ENCODE results near the gene TERF2IP. TPM values are rescaled to one million over a fixed set of nuclear protein-coding genes. Genes with fewer than 3 reads are reported as not detected.

TERF2IP gene
- total RNA-seq, 2 experiments from 2014 or later = 41.6 to 64.3 TPM

DNA sequence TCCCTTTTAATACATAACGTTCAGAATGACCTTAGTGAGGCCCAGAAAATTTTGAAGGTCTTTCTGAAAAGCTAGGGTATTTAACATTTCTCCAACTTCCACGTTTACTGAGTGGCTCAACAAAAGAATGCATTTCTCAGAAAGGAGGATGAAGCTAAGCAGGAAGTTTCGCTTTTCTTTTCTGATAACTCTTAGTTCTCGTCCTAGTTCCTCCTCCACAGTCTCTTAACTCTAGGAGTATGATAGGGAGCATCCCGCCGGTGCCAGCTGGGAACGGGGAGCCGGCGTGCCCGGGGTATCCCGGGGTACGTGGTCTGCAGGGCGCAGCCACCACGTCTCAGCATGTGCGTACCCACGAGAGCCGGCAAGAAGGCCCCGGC, 471 bp upstream of the TERF2IP start:
- H3K4me1 ChIP-seq (ENCODE audit: insufficient read depth, low read length, poor library complexity, severe bottlenecking) = peaks cover 51% of the 10 kb centered on the region
- H3K9me2 ChIP-seq (ENCODE audit: insufficient read depth, low read length) = no peaks in the 10 kb centered on the region
- peaks cover 50% of the 10 kb centered on the region for H4K20me1 ChIP-seq (ENCODE audit: insufficient read depth, low read length)
- no peaks in the 10 kb centered on the region for H3K9me3 ChIP-seq (ENCODE audit: low read length)
- peak overlapping the region; percentile 87 for H3K4me2 ChIP-seq (ENCODE audit: low read length)
- intact Hi-C loops (cut with micrococcal nuclease; ENCODE audit: unreplicated experiment) = loop anchor here (1.0 to 5.0 kb wide), 4 partner anchors 24 to 1543 kb away; partner anchors contain the start of genes ADAT1 and TMEM170A
- no peak for TF ChIP-seq EZH2phosphoT487 (IDR thresholded peaks at IDR 0.05; ENCODE audit: borderline replicate concordance, low read depth, low read length)
- TF ChIP-seq, protein P1, sequence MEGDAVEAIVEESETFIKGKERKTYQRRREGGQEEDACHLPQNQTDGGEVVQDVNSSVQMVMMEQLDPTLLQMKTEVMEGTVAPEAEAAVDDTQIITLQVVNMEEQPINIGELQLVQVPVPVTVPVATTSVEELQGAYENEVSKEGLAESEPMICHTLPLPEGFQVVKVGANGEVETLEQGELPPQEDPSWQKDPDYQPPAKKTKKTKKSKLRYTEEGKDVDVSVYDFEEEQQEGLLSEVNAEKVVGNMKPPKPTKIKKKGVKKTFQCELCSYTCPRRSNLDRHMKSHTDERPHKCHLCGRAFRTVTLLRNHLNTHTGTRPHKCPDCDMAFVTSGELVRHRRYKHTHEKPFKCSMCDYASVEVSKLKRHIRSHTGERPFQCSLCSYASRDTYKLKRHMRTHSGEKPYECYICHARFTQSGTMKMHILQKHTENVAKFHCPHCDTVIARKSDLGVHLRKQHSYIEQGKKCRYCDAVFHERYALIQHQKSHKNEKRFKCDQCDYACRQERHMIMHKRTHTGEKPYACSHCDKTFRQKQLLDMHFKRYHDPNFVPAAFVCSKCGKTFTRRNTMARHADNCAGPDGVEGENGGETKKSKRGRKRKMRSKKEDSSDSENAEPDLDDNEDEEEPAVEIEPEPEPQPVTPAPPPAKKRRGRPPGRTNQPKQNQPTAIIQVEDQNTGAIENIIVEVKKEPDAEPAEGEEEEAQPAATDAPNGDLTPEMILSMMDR (conservative IDR thresholded peaks at IDR 0.05; ENCODE audit: low read length) = no peak
- peak; percentile 9 for DNase-seq (ENCODE audit: low spot score)
- ChIA-PET CTCF (ENCODE audit: unreplicated experiment) (interaction anchor here (0.8 to 1.2 kb wide), 2 partner anchors 83 to 117 kb away, joined by 3 to 6 read pairs; no protein-coding TSS in a partner anchor), POLR2A (interaction anchor here (0.6 to 3.2 kb wide), 11 partner anchors 8 to 117 kb away, joined by 3 to 21 read pairs (median 6); partner anchors contain the start of genes ADAT1 and GABARAPL2)
- peak overlapping the region; percentile 82 for H3K27ac ChIP-seq (ENCODE audit: low read depth, low read length, poor library complexity, severe bottlenecking)
- H3K36me3 ChIP-seq (ENCODE audit: insufficient read depth, low read length) = peaks cover 58% of the 10 kb centered on the region
- H3K79me2 ChIP-seq (ENCODE audit: insufficient read depth, low read depth, low read length) = peaks cover 95% of the 10 kb centered on the region
- BruUV-seq (replicated peaks) = TSS peak; percentile 74
- peak overlapping the region; percentile 69; the same call in 1 of the 2 replicates for H2AFZ ChIP-seq (ENCODE audit: low read length)
- H3K4me3 ChIP-seq (ENCODE audit: low read depth, low read length, poor library complexity, severe bottlenecking) = peak overlapping the region; percentile 88

DNA sequence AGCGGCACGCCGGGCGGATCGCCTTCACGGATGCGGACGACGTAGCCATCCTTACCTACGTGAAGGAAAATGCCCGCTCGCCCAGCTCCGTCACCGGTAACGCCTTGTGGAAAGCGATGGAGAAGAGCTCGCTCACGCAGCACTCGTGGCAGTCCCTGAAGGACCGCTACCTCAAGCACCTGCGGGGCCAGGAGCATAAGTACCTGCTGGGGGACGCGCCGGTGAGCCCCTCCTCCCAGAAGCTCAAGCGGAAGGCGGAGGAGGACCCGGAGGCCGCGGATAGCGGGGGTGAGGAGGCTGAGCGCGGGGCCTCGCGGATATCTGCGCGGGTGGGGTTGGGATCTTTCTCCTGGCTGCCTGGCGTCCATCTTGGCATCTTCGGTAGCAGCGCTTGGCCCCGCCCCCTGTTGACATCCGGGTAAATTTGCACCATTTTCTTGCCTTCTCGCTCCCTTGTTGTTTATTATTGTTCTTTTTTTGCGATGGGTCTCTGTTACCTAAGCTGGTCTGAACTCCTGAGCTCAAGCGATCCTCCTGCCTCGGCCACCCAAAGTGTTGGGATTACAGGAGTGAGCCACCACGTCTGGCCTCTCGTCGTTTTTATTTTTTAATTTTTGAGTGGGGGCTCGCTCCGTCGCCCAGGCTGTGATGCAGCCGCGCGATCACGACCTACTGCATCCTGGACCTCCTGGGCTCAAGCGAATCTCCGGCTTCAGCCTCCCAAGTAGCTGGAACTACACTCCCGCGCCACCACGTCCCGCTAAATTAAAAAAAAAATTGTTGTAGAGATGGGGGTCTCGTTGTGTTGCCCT, 898 bp downstream of the TERF2IP start:
- peaks cover 65% of the 10 kb centered on the region for H3K4me1 ChIP-seq (ENCODE audit: insufficient read depth, low read length, poor library complexity, severe bottlenecking)
- no peak for TF ChIP-seq EZH2phosphoT487 (IDR thresholded peaks at IDR 0.05; ENCODE audit: borderline replicate concordance, low read depth, low read length)
- TF ChIP-seq, protein P1 (conservative IDR thresholded peaks at IDR 0.05; ENCODE audit: low read length) = no peak
- peak overlapping the region; percentile 39; the same call in 1 of the 2 replicates for H2AFZ ChIP-seq (ENCODE audit: low read length)
- H4K20me1 ChIP-seq (ENCODE audit: insufficient read depth, low read length) = peaks cover 52% of the 10 kb centered on the region
- H3K27ac ChIP-seq (ENCODE audit: low read depth, low read length, poor library complexity, severe bottlenecking) = peak overlapping the region; percentile 82
- no TSS peak for BruUV-seq (replicated peaks)
- H3K9me2 ChIP-seq (ENCODE audit: insufficient read depth, low read length) = no peaks in the 10 kb centered on the region
- peak overlapping the region; percentile 88 for H3K4me3 ChIP-seq (ENCODE audit: low read depth, low read length, poor library complexity, severe bottlenecking)
- POLR2A ChIA-PET = interaction anchor here (0.5 to 3.2 kb wide), 15 partner anchors 8 to 447 kb away, joined by 3 to 21 read pairs (median 4); partner anchors contain the start of genes ADAT1 and GABARAPL2
- peak overlapping the region; percentile 87 for H3K4me2 ChIP-seq (ENCODE audit: low read length)
- H3K9me3 ChIP-seq (ENCODE audit: low read length) = no peaks in the 10 kb centered on the region
- H3K79me2 ChIP-seq (ENCODE audit: insufficient read depth, low read depth, low read length) = peaks cover 96% of the 10 kb centered on the region
- intact Hi-C loops (cut with micrococcal nuclease; ENCODE audit: unreplicated experiment) = loop anchor here (2.0 to 5.0 kb wide), 2 partner anchors 92 to 186 kb away; partner anchors contain the start of genes TMEM170A and TMEM231
- H3K36me3 ChIP-seq (ENCODE audit: insufficient read depth, low read length) = peaks cover 47% of the 10 kb centered on the region
- CTCF ChIA-PET (ENCODE audit: unreplicated experiment) = interaction anchor here (1.2 kb wide), 1 partner anchor 84 kb away, joined by 6 read pairs; no protein-coding TSS in a partner anchor
- peak; percentile 82 for DNase-seq (ENCODE audit: low spot score)

All from OCI-LY7 (cell line).